Bone marrow (tissue), 2 donors: ENCODE data around the gene APBA2.
"Not testable (repeated sequence)": the region's sequence is repeated elsewhere in the genome, so short reads cannot be mapped to it uniquely, and the experiment has no call there.

Source experiments
- DNase-seq, 2 donors: peaks; one replicate each; lab custom pipeline; 2025; lab: John Stamatoyannopoulos, UW

APBA2 gene

DNA sequence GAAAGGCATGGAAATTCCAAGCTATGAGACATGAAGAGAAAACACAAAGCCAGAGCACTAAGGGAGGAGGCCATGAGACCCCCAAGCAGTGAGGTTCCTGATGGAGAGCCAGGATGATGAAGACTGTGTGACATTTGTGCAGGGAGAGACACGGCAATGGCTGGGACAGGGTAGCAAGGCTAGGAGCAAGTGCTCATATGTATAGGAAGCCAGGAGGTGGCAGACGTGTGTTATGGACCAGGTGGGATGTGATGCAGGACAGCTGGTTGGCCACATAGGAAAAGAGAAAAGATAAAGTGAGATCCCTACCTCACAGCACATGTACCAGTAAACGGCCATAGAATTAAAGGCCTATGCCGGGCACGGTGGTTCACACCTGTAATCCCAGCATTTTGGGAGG, 112.7 kb downstream of the APBA2 start:
- DNase-seq: no peak

DNA sequence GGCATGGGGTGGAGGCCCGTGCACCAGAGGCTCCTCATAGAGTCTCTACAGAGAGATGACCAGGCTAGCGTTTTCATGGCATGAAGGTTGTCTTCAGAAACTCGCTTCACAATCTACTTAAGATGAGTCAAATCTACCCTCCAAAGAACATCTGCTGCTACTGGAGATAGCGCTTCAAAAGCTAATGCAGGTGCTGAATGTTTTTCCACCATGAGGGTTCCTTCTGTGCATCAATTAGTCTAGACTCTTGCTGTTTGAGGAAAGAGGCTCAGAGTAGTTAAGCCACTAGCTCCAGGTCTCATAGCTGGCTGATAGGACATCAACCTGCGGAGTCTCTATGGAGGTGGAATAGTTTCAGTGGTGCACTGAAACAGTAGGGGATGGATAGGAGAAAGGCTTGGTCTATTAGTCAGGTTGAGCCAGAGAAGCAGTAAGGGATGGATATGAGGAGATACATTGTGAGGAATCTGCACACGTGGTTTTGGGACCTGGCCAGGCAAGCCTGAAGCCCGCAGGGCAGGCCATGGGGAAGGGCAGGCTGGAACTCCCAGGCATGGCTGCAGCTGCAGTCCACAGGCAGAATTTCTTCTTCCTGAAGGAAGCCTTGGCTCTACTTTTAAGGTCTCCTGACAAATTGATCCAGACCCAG, 117.5 kb downstream of the APBA2 start:
- no peak for DNase-seq

- DNase-seq: no peak
Measured at GRCh38 chr15:29003840-29004233, 118.1 kb downstream of the APBA2 start.

- no peak for DNase-seq
Measured at GRCh38 chr15:29005931-29006330, 120.2 kb downstream of the APBA2 start.

GRCh38 chr15:29008846-29009245, 123.1 kb downstream of the APBA2 start:
- DNase-seq: no peak

- DNase-seq: no peak
Measured at GRCh38 chr15:29012097-29012496, 126.3 kb downstream of the APBA2 start.

DNA sequence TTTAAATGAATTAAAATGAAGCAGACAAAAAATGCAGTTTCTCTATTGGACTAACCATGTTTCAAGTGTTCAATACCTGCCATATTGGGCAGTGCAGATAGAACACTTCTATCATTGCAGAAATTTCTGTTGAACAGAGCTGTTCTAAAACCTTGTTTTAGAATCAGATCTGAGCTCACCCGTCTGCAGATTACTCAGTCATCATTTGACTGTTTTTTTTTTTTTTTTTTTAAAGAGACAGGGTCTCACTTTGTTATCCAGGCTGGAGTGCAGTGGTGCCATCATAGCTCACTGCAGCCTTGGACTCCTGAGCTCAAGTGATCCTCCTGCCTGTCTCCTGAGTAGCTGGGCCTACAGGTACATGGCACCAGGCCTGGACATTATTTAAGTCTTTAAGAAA, 128.7 kb downstream of the APBA2 start:
- no peak for DNase-seq

GRCh38 chr15:29016518-29016917, 130.7 kb downstream of the APBA2 start:
- DNase-seq: no peak

- no peak for DNase-seq
Measured at GRCh38 chr15:29018120-29018805, 132.5 kb downstream of the APBA2 start.

DNA sequence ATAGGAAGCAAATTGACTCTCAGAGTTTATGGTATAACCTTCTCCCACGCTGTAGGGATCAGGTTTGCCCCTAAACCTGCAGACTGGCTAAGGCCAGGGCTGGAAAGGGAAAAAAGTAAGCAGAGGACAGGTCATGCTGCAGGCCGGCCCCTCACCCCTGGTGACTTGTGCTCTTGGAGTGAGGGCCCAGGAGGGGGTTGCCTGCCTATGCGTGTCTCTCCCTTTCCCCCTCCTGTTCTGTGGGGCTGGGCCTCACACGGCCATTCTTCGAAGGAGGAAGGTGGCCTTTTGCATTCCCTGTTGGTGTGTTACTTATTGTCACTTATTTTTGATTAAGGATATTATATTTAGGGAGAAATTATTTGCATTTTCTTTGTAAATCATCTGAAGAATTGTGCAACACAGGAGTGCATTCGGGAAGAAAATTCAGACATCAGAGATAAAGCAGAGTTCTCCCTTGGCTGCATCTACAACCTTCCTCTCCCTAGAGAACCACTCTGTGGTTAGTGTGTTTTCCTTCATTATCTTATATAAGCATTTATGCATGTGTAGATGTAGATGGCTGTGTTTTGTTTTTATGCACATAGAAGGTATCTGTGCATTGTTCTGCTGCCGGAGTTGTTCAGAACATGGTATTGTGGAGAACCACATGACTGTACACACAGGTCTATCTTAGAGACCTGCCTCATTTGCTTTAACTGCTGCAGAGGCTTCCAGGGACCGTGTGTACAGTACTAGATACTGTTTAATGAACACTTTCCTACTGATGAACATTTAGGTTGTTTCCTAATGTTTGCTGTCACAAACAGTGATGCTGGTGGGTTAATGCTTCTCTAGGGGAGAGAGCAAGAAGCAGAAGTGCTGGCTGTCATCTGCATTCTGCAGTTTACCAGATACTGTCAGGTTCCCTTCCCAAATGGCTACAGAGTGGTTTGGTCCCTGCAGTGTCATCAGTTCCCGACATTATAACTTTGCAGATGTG, 133.5 kb downstream of the APBA2 start:
- DNase-seq: no peak

- no peak for DNase-seq
Measured at GRCh38 chr15:29021857-29022256, 136.1 kb downstream of the APBA2 start.

DNA sequence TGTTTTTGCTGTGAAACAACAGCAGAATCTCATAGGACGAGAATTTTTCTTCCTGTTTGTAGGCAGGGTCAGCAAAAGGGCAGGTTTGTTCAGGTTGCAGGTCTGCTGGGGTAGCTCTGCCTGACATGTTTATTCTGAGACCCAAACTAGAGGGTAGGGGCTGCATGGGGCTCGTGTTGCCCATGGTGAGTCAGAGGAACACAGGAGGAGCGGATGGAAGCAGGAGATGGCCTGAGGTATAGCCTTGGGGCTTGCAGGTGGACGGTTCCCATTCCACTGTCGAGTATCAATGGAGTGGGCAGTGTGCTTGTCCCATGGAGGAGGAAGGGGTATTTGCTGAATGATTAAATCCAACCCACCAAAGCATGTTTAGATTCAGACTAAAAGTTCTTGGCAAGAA, 138.9 kb downstream of the APBA2 start:
- DNase-seq: no peak

DNA sequence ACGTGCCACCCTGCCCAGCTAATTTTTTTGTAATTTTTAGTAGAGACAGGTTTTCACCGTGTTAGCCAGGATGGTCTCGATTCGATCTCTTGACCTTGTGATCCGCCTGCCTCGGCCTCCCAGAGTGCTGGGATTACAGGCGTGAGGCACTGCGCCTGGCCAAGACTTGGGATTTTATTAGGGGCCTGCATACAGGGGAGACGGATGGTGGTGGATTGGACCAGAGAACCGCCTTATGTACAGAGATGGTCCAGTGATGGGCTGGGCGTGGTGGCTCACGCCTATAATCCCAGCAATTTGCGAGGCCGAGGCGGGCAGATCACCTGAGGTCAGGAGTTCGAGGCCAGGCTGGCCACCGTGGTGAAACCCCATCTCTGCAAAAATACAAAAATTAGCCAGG, 139.6 kb downstream of the APBA2 start:
- DNase-seq: not testable (repeated sequence)

DNA sequence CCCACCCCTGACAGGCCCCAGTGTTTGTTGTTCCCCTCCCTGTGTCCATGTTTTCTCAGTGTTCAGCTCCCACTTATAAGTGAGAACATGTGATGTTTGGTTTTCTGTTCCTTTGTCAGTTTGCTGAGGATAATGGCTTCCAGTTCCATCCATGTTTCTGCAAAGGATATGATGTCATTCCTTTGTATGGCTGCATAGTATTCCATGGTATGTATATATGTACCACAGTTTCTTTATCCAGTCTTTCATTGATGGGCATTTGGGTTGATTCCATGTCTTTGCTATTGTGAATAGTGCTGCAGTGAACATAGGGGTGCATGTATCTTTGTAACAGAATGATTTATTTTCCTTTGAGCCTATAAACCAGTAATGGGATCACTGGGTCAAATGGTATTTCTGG, 142.4 kb downstream of the APBA2 start:
- DNase-seq: not testable (repeated sequence)

- DNase-seq: no peak
Measured at GRCh38 chr15:29029651-29030195, 143.9 kb downstream of the APBA2 start.

GRCh38 chr15:29031502-29032228, 145.9 kb downstream of the APBA2 start:
- DNase-seq: no peak

GRCh38 chr15:29032229-29032625, 146.5 kb downstream of the APBA2 start:
- no peak for DNase-seq

GRCh38 chr15:29032751-29033150, 147.0 kb downstream of the APBA2 start:
- DNase-seq: no peak

DNA sequence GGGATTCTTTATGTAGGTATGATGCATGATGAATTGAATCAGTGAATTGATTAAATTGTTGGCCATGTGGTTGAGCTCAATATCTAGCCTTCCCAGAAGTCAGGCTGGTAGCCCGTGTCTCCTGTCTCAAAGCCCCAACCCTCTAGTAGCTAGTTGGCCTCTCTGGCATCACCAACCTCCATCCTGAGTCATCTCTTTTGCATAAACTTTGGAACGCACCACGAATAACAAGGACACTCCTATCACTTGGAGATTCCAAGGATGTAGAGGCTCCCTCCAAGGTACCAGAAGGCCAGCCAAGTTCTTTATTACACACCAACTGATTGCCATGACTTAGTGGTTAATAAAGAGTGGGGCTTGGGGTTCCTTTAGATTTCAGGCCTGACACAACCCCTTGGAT, 148.4 kb downstream of the APBA2 start:
- DNase-seq: no peak

DNA sequence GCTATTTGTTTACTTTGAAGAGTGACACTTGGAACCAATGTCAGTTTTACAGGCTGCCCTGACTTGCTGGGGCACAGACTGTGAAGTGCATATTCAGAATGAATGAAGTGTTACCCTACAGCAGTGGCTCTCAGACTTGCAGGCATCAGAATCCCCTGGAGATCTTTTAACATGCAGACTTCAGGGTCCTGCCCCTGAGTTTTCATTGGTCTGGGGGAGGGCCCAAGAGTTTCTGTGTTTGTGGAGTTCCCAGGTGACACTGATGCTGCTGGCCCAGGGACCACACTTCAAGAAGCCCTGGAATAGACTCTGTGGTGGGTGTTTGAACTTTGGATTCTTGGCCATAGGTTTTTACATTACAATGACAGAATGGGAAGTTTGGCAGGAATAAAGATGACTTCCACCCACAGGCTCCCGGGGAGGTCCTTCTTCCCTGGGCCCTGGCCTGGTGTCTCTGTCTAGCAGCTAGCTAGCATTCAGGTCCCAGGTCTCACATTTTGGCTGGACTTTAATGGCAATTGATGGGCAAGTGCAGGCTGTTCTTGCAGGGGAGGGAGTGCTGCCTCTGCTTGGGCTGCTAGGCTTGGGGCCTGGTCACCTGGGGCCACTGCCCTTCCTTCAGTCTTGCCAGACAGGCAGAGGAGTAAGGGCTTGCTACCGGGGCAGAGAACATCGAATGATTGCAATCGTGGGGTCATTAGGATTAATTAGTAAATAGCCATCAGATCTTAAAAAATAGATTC, 149.0 kb downstream of the APBA2 start:
- no peak for DNase-seq
